K562 (cell line): Measurements from ENCODE around the gene SCYGR8. TPM values are rescaled to one million over a fixed set of nuclear protein-coding genes. Genes with fewer than 3 reads are reported as not detected.

Experiments used
- ATAC-seq: fragments of 200-7000 bp; cut with Tn5 transposase; 3 replicates; pipeline ENCODE4 v1.9.1; 2020; ENCODE audit warnings: moderate library complexity
- BruUV-seq: library from RNA; stranded (reverse); fragments of 400-500 nt; replicated peaks from 2 replicates; lab custom pipeline; 2021; lab: Mats Ljungman, UMichigan
- CTCF ChIA-PET: fragments of 300-600 bp; formaldehyde crosslinking; extraction: SDS; loops from one replicate; lab custom pipeline; 2021; ENCODE audit warnings: low intra/inter-chr PET ratio; lab: Yijun Ruan, JAX
- POLR2A ChIA-PET: fragments of 300-600, 350-650 bp; sonication (Branson Sonifier 250); formaldehyde crosslinking; extraction: SDS; loops from one replicate; lab custom pipeline; 2021; ENCODE audit warnings: antibody characterized with exemption, inconsistent platforms; lab: Yijun Ruan, JAX
- DNase-seq, 4 experiments: peaks; one replicate each; pipeline versions ENCODE4 v3.0.0 to v3.0.0-alpha.2; 2011 to 2018; ENCODE audit warnings: low spot score in 3 of 4, mixed read lengths in 3 of 4; ENCODE audit errors: extremely low read depth in 1 of 4
- FAIRE-seq: peaks from 2 replicates; lab custom pipeline; 2011; peaks lifted over from hg19 to GRCh38; lab: Jason Lieb, UNC
- H2AFZ ChIP-seq: 2 replicates; pipeline ENCODE4 v1.6.0; 2011; ENCODE audit warnings: low read depth, low read length, control low read depth, inconsistent platforms
- H3K27ac ChIP-seq: fragments of 200-600 bp; 3 replicates; pipeline ENCODE4 v1.8.0; 2011; ENCODE audit warnings: low read depth, mild to moderate bottlenecking, control low read depth, inconsistent platforms, low read length, moderate library complexity, mixed read lengths; ENCODE audit errors: extremely low read depth
- H3K27me3 ChIP-seq, 2 experiments: fragments of 300-600 bp in 1 of 2; 2 replicates in 1 of 2; 3 replicates in 1 of 2; pipeline versions ENCODE4 v1.6.0 to v1.8.0; 2011; ENCODE audit warnings: inconsistent platforms in 2 of 2, low read length in 2 of 2, mild to moderate bottlenecking in 1 of 2, mixed read lengths in 1 of 2, moderate library complexity in 1 of 2; ENCODE audit not compliant: control insufficient read depth in 2 of 2, insufficient read depth in 2 of 2
- H3K36me3 ChIP-seq: fragments of 300-600 bp; 3 replicates; pipeline ENCODE4 v1.8.0; 2011; ENCODE audit warnings: mild to moderate bottlenecking, low read length, inconsistent platforms; ENCODE audit not compliant: control insufficient read depth, insufficient read depth
- H3K4me1 ChIP-seq, 2 experiments: fragments of 200-600 bp in 1 of 2; replicated peaks in 1 of 2; 2 replicates in 1 of 2; 3 replicates in 1 of 2; pipeline versions ENCODE4 v1.5.1 to v1.8.0; 2011; ENCODE audit warnings: inconsistent platforms in 2 of 2, low read length in 2 of 2, mild to moderate bottlenecking in 1 of 2, mixed read lengths in 1 of 2, moderate library complexity in 1 of 2; ENCODE audit not compliant: control insufficient read depth in 2 of 2, insufficient read depth in 2 of 2
- H3K4me2 ChIP-seq: 2 replicates; pipeline ENCODE4 v1.6.1; 2011; ENCODE audit warnings: low read length, control low read depth, inconsistent platforms, mixed read lengths; ENCODE audit not compliant: insufficient read depth
- H3K4me3 ChIP-seq: fragments of 200-600 bp; sonication (generic), shearing (Covaris generic); 2 replicates; pipeline ENCODE4 v1.5.1; 2016; ENCODE audit warnings: control low read depth, inconsistent platforms
- H3K79me2 ChIP-seq: fragments of 200-600 bp; 3 replicates; pipeline ENCODE4 v1.8.0; 2011; ENCODE audit warnings: low read length, inconsistent platforms; ENCODE audit not compliant: control insufficient read depth, insufficient read depth
- H3K9ac ChIP-seq, 2 experiments: 2 replicates each; pipeline versions ENCODE4 v1.6.0 to v1.6.1; 2011; ENCODE audit warnings: low read depth in 2 of 2, low read length in 2 of 2, control low read depth in 1 of 2, inconsistent platforms in 1 of 2, mild to moderate bottlenecking in 1 of 2, mixed read lengths in 1 of 2; ENCODE audit not compliant: insufficient read depth in 1 of 2
- H3K9me1 ChIP-seq: one replicate; pipeline ENCODE4 v1.6.0; 2011; ENCODE audit warnings: inconsistent platforms, mild to moderate bottlenecking, low read length, moderate library complexity; ENCODE audit not compliant: control insufficient read depth, insufficient read depth
- H3K9me3 ChIP-seq: replicated peaks from 2 replicates; pipeline ENCODE4 v1.5.1; 2011; ENCODE audit warnings: low read depth, low read length, inconsistent platforms; ENCODE audit not compliant: control insufficient read depth, insufficient read depth
- H4K20me1 ChIP-seq: replicated peaks from 2 replicates; pipeline ENCODE4 v1.6.1; 2011; ENCODE audit warnings: low read length, inconsistent platforms, mixed read lengths; ENCODE audit not compliant: control insufficient read depth, insufficient read depth
- E2F6 ChIP-seq, 2 experiments: IDR thresholded peaks; 2 replicates each; pipeline ENCODE4 v1.6.1; 2011; ENCODE audit warnings: borderline replicate concordance in 1 of 2, control low read depth in 1 of 2, low read depth in 1 of 2, low read length in 1 of 2, mild to moderate bottlenecking in 1 of 2, mixed read lengths in 1 of 2, moderate library complexity in 1 of 2; ENCODE audit not compliant: insufficient read depth in 1 of 2, insufficient read length in 1 of 2, poor library complexity in 1 of 2, severe bottlenecking in 1 of 2; ENCODE audit errors: extremely low read depth in 1 of 2
- ETV6 ChIP-seq, 3 experiments: fragments of 150-350 bp in 1 of 3; sonication (generic) in 1 of 3; formaldehyde crosslinking in 1 of 3; IDR thresholded peaks; 2 replicates each; pipeline versions ENCODE4 v1.6.1 to v1.8.0; 2014 to 2022; ENCODE audit warnings: borderline replicate concordance in 2 of 3, low read depth in 2 of 3, antibody characterized with exemption in 1 of 3, low read length in 1 of 3, mild to moderate bottlenecking in 1 of 3, missing genetic modification reagents in 1 of 3
- ILK ChIP-seq: fragments of 450-650 bp; IDR thresholded peaks from 2 replicates; pipeline ENCODE4 v1.6.1; 2016; ENCODE audit warnings: missing genetic modification characterization, low read depth, mild to moderate bottlenecking, missing compliant biosample characterization, moderate library complexity, borderline replicate concordance
- LARP7 ChIP-seq: fragments of 450-650 bp; IDR thresholded peaks from 2 replicates; pipeline ENCODE4 v1.6.1; 2016
- MEF2D ChIP-seq: conservative IDR thresholded peaks from 2 replicates; pipeline ENCODE4 v1.6.1; 2016; ENCODE audit warnings: low read depth, missing genetic modification characterization, missing compliant biosample characterization
- MTF1 ChIP-seq: fragments of 250-450 bp; sonication (Bioruptor Pico); IDR thresholded peaks from 2 replicates; pipeline ENCODE4 v1.9.0; 2021; ENCODE audit warnings: moderate library complexity, mild to moderate bottlenecking, inconsistent platforms, borderline replicate concordance
- POU5F1 ChIP-seq: fragments of 150-350 bp; IDR thresholded peaks from 2 replicates; pipeline ENCODE4 v1.6.1; 2014; ENCODE audit warnings: borderline replicate concordance, low read length, low read depth, mild to moderate bottlenecking; ENCODE audit not compliant: partially characterized antibody
- PREB ChIP-seq: sonication (generic); formaldehyde crosslinking; IDR thresholded peaks from 2 replicates; pipeline ENCODE4 v1.8.1; 2023; ENCODE audit warnings: mild to moderate bottlenecking, missing genetic modification reagents
- SMARCC2 ChIP-seq: fragments of 450-650 bp; IDR thresholded peaks from 2 replicates; pipeline ENCODE4 v1.6.1; 2017; ENCODE audit warnings: antibody characterized with exemption, moderate library complexity, mild to moderate bottlenecking, low read depth
- ZKSCAN1 ChIP-seq: fragments of 150-350 bp; IDR thresholded peaks from 2 replicates; pipeline ENCODE4 v1.6.1; 2016; ENCODE audit warnings: low read depth, low read length
- ZNF436 ChIP-seq: fragments of 250-450, 450-650 bp; sonication (Bioruptor Pico); formaldehyde crosslinking; IDR thresholded peaks from 2 replicates; pipeline ENCODE4 v1.7.0; 2020; ENCODE audit warnings: mild to moderate bottlenecking
- WGBS: fragments of 100-300 bp; shearing (Covaris generic); methylation state at CpG from one replicate; pipeline ENCODE4 v1.1.6; 2016; ENCODE audit warnings: low coverage, mixed read lengths; ENCODE audit not compliant: insufficient coverage; ENCODE audit errors: missing lambda C conversion rate; 5-methylcytosine and 5-hydroxymethylcytosine counted together
- in situ Hi-C: fragments of 300-500 bp; cut with MboI; formaldehyde crosslinking; loops from 4 replicates; pipeline ENCODE4 v1.15.0; 2018; ENCODE audit warnings: inconsistent platforms, mixed read lengths
- intact Hi-C: fragments of 100-400 bp; cut with micrococcal nuclease; formaldehyde crosslinking; loops from 2 replicates; pipeline ENCODE4 v1.14.2; 2022
- polyA plus RNA-seq, 8 experiments: library from polyadenylated mRNA; depleted of rRNA in 4 of 8; stranded (reverse) in 5 of 8; unstranded in 3 of 8; fragments of >200 nt; fragmentation: Nextera tagmentation in 2 of 8; fragmentation: Illumina TruSeq in 1 of 8; extraction: Ambion mirVana in 2 of 8; extraction: Trizol in 1 of 8; gene quantifications; 2 replicates each; pipeline versions ENCODE4 v1.2.1 to v1.2.3, GENCODE V29; 2011 to 2014; ENCODE audit warnings: inconsistent platforms in 1 of 8, missing spikeins in 1 of 8
- total RNA-seq, 7 experiments: library from RNA; depleted of rRNA in 6 of 7; stranded (reverse); fragments of >200 nt in 6 of 7; fragmentation: Illumina TruSeq in 2 of 7; extraction: Trizol in 2 of 7; gene quantifications; 2 replicates each; pipeline versions ENCODE4 v1.2.1 to v1.2.3, GENCODE V29; 2011 to 2021; ENCODE audit warnings: low replicate concordance in 1 of 7
- TF ChIP-seq, protein P1 (sequence below): fragments of 450-650 bp; IDR thresholded peaks from one replicate; pipeline ENCODE4 v1.6.1; 2018; ENCODE audit warnings: mild to moderate bottlenecking, moderate library complexity; ENCODE audit not compliant: partially characterized antibody
- TF ChIP-seq, protein P2 (sequence below): fragments of 200-400 bp; formaldehyde crosslinking; IDR thresholded peaks from 2 replicates; pipeline ENCODE4 v1.6.1; 2017; ENCODE audit warnings: mild to moderate bottlenecking, low read depth, low read length, moderate library complexity

Gene SCYGR8
- total and polyA plus RNA-seq, 9 of the 15 experiments (the other 6 are each of a cell fraction or from before 2014, with no cell fraction given), result not detected

GRCh38 chr2:227774895-227775842, 29.5 kb downstream of the SCYGR8 start:
- no peaks in the 10 kb centered on the region for H3K9me1 ChIP-seq
- CTCF ChIA-PET, result no interaction called here
- H3K4me1 ChIP-seq, result no peaks in the 10 kb centered on the region
- no peaks in the 10 kb centered on the region for H3K36me3 ChIP-seq
- ATAC-seq (no peak), DNase-seq (no peak), FAIRE-seq (no peak)
- no peaks in the 10 kb centered on the region for H3K79me2 ChIP-seq
- intact Hi-C loops (no loop called here), in situ Hi-C loops (no loop called here)
- no peaks in the 10 kb centered on the region for H3K9me3 ChIP-seq
- H2AFZ ChIP-seq, result no peak overlapping the region
- no peaks in the 10 kb centered on the region for H4K20me1 ChIP-seq
- POLR2A ChIA-PET, result no interaction called here
- H3K9ac ChIP-seq, result no peak overlapping the region
- no peaks in the 10 kb centered on the region for H3K27me3 ChIP-seq
- BruUV-seq, result no TSS peak
- no peak overlapping the region for H3K4me3 ChIP-seq
- H3K27ac ChIP-seq, result no peak overlapping the region
- no peak overlapping the region for H3K4me2 ChIP-seq
- WGBS, result 0% methylated on average over 6 of the region's 6 CpGs
- TF ChIP-seq POU5F1, result no peak
- no peak for TF ChIP-seq MEF2D (tag)
- TF ChIP-seq, protein P1, sequence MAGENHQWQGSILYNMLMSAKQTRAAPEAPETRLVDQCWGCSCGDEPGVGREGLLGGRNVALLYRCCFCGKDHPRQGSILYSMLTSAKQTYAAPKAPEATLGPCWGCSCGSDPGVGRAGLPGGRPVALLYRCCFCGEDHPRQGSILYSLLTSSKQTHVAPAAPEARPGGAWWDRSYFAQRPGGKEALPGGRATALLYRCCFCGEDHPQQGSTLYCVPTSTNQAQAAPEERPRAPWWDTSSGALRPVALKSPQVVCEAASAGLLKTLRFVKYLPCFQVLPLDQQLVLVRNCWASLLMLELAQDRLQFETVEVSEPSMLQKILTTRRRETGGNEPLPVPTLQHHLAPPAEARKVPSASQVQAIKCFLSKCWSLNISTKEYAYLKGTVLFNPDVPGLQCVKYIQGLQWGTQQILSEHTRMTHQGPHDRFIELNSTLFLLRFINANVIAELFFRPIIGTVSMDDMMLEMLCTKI, result no peak
- TF ChIP-seq ILK, result no peak
- no peak for TF ChIP-seq MTF1
- no peak for TF ChIP-seq LARP7
- no peak for TF ChIP-seq E2F6 (IDR thresholded peaks at IDR 0.05; ENCODE audit: borderline replicate concordance in 1 of 2, extremely low read depth in 1 of 2, insufficient read depth in 1 of 2, insufficient read length in 1 of 2, low read depth in 1 of 2, low read length in 1 of 2, poor library complexity in 1 of 2, severe bottlenecking in 1 of 2)
- TF ChIP-seq ZNF436 (CRISPR knock-in tag), result no peak
- TF ChIP-seq ZKSCAN1, result no peak
- TF ChIP-seq, protein P2, sequence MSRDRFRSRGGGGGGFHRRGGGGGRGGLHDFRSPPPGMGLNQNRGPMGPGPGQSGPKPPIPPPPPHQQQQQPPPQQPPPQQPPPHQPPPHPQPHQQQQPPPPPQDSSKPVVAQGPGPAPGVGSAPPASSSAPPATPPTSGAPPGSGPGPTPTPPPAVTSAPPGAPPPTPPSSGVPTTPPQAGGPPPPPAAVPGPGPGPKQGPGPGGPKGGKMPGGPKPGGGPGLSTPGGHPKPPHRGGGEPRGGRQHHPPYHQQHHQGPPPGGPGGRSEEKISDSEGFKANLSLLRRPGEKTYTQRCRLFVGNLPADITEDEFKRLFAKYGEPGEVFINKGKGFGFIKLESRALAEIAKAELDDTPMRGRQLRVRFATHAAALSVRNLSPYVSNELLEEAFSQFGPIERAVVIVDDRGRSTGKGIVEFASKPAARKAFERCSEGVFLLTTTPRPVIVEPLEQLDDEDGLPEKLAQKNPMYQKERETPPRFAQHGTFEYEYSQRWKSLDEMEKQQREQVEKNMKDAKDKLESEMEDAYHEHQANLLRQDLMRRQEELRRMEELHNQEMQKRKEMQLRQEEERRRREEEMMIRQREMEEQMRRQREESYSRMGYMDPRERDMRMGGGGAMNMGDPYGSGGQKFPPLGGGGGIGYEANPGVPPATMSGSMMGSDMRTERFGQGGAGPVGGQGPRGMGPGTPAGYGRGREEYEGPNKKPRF, result no peak
- TF ChIP-seq ETV6 (IDR thresholded peaks at IDR 0.05; ENCODE audit: borderline replicate concordance in 1 of 2, low read depth in 2 of 2, low read length in 1 of 2), result no peak
- no peak for TF ChIP-seq ETV6 (CRISPR knock-in tag; IDR thresholded peaks at IDR 0.05; ENCODE audit: borderline replicate concordance)
- no peak for TF ChIP-seq SMARCC2
- TF ChIP-seq PREB (CRISPR knock-in tag), result no peak
